Choroid plexus epithelial cell (primary cell): ENCODE data around the gene CORT.
"Not testable (repeated sequence)": the region's sequence is repeated elsewhere in the genome, so short reads cannot be mapped to it uniquely, and the experiment has no call there.

ENCODE experiments used
- DNase-seq: peaks from one replicate; pipeline ENCODE4 v3.0.0-alpha.2; 2010; ENCODE audit warnings: low read depth
- H3K4me3 ChIP-seq: 2 replicates; pipeline ENCODE4 v1.5.1; 2011; ENCODE audit warnings: low read depth, mild to moderate bottlenecking, control low read depth, low read length, moderate library complexity
- TF ChIP-seq, protein P1 (sequence below): conservative IDR thresholded peaks from 2 replicates; pipeline ENCODE4 v1.5.1; 2011; ENCODE audit warnings: low read depth, mild to moderate bottlenecking, control low read depth, inconsistent platforms, low read length, moderate library complexity

Gene CORT

DNA sequence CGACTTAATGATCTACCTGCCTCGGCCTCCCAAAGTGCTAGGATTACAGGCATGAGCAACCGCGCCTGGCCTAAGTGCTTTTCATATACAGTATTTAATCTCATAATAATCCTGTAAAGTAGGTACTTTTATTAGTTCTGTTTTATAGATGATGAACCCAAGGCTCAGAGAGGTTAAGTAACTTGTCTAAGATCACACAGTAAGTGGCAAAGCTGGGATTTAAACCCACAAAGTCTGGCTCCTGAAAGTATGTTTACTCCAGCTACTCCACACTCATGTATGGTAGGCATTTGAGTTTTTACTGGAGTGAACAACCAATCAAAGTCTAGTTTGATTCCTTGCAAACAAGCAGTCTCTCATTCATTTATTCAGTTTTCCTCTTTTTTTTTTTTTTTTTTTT, 20.2 kb downstream of the CORT start:
- TF ChIP-seq, protein P1, sequence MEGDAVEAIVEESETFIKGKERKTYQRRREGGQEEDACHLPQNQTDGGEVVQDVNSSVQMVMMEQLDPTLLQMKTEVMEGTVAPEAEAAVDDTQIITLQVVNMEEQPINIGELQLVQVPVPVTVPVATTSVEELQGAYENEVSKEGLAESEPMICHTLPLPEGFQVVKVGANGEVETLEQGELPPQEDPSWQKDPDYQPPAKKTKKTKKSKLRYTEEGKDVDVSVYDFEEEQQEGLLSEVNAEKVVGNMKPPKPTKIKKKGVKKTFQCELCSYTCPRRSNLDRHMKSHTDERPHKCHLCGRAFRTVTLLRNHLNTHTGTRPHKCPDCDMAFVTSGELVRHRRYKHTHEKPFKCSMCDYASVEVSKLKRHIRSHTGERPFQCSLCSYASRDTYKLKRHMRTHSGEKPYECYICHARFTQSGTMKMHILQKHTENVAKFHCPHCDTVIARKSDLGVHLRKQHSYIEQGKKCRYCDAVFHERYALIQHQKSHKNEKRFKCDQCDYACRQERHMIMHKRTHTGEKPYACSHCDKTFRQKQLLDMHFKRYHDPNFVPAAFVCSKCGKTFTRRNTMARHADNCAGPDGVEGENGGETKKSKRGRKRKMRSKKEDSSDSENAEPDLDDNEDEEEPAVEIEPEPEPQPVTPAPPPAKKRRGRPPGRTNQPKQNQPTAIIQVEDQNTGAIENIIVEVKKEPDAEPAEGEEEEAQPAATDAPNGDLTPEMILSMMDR = no peak

DNA sequence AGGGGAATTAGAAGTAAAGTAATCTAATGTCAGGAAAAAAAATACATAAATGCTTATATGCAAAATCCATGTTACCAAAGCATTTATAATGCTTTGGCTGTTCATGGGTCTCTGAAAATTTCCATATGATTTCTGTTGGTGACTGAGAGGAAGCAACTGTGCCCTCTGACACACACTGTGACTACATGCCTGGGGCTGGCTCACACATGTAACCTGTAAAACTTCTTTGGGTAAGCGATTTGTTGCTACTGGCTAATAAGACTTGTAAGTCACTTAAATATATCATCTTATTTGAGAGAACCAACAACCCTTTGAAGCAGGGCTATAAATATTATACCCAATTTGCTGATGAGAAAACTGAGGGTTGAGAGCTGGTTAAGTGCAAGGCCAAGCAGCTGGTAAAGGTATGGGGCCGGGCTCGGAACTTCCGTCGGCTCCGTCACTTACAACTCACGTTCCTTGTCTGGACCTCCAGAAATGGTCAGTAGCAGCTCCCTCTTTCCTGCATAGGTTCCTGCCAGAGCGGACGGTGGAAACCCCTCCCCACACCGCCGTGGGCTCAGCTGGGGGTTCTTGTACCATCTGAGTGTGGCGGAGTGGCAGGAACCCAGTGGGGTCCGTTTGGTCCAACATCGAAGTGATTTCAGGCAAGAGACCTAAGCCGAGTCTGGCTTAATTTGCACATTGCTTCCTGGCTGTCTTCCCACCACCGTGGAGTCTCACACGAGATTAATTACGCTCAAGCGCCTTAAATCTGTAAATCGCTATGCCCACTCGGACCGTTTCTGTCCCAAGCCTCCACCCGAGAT, 21.8 kb downstream of the CORT start:
- DNase-seq = peak; percentile 60
- TF ChIP-seq, protein P1 = no peak
- H3K4me3 ChIP-seq = peak overlapping the region; percentile 92

More for the DNA sequence above, 20.2 kb downstream of the CORT start:
- no peak overlapping the region for H3K4me3 ChIP-seq
- no peak for DNase-seq

DNA sequence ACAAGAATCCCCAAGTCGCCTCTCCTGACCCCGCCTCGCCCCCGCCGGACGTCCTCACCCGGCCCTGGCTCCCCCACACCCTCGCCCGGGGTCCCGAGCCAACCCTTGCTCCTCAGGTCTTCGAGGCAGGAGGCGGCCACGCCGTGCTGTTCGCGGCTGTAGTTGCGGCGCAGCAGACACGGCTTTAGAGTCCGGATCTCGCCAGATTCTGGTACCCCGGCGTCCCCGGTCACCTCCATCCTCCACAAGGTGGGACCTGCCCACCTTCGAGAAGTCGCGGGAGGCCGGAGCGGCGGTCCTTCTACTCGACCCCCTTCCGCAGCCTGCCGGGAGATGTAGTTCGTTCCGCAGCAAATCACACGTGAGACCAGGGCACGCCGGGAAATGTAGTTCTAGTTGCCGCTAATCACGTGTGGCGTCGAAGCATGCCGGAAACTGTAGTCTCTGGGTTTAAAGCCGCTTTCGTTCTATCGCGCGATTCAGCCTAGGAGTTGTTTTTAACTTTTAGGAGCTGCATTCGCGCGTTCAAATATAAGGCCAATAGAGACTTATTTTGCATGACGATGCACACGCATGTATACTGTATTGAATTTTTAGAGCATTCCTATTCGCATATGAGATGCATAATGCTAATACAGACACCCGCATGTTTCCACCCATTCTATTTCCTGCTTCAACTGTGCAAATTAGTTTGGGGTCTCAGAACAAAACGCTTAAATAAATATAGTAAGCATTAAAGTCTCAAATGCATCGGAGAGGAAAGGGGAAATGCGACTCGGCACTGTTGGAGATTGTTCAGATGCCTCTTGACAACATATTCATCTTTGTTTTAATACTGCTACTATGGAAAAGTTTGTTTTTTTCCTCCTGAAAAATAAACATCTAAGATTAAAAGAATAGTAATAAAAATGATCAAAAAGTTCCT, 22.7 kb downstream of the CORT start, which contains the start of gene DFFA:
DFFA (minus strand) TSS at position 310 of the 925 bp plus-strand sequence; CDS start at position 239, 71 bp downstream.
- peak within 1 kb of the TSS; percentile 92 for H3K4me3 ChIP-seq
- peak; percentile 98 for DNase-seq
- TF ChIP-seq, protein P1 = no peak

DNA sequence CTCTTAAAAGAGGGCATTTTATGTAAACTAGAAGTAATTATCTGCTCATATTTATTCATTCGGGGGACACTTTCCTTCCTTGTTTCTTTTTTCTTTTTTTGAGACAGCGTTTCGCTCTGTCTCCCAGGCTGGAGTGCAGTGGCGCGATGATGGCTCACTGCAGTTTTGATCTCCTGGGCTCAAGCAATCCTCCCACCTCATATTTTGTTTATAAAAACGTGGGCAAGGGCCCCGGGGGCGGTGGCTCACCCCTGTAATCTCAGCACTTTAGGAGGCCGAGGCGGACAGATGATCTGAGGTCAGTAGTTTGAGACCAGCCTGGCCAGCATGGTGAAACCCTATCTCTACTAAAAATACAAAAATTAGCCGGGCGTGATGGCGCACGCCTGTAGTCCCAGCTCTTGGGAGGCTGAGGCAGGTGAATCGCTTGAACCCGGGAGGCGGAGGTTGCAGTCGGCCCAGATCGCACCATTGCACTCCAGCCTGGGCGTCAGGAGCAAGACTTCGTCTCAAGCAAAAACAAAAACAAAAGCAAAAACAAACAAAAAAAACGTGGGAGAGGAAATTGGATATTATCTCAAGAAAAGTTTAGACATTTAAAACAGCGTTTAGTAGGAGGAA, 23.4 kb downstream of the CORT start:
- DNase-seq = no peak
- H3K4me3 ChIP-seq = no peak overlapping the region
- TF ChIP-seq, protein P1 = no peak

DNA sequence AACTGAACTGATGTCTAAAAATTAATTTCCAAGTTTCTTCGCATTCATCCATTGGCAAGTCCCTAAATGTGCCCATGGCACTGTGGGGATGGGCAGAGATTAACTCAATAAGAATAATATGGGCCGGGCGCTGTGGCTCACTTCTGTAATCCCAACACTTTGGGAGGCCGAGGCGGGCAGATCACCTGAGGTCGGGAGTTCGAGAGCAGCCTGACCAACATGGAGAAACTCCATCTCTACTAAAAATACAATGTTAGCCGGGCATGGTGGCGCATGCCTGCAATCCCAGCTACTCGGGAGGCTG, 24.4 kb downstream of the CORT start:
- H3K4me3 ChIP-seq = peak overlapping the region; percentile 93
- not testable (repeated sequence) for DNase-seq

DNA sequence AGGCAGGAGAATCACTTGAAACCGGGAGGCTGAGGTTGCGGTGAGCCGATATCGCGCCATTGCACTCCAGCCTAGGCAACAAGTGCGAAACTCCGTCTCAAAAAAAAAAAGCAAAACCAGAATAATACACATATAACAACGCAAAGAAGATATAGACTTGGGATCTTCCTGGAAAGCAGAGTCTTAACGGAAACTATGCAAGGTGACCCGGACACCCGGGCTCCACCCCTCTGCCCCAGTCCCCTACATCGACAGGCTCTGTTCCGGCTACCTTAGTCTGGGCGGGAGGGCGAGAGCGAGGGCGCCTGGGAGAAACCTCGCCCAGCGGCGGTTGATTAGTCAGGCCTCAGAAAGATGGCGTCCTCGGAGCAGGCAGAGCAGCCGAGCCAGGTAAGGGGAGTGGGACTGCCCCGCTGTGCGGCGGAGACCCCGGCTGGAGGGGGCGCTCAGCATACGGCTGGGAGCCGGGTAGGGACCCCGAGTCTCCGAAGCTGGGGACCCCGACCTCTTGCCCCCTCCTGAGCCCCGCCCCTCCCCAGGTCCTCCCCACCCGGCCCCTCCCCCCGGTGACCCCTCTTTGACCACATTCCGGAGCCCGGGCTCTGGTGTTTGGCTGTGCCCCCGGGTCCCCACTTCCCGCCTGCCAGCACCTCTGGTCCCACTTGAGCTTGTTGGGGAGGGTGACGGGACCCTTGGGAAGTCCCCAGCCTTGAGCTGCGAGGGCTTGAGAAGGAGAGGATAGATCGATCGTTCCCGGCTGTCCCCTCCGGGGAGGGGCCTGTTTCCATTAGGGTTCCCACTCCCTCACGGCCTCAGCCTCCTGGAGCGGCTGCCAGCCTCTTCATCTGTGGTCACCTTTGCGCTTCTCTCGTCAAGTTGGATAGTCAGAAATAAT, 25.0 kb downstream of the CORT start, which contains the start of gene PEX14:
PEX14 (plus strand) TSS at position 338 of the 895 bp plus-strand sequence; CDS start at position 355, 17 bp downstream.
- DNase-seq = peak; percentile 85
- TF ChIP-seq, protein P1 = no peak
- peak within 1 kb of the TSS; percentile 93 for H3K4me3 ChIP-seq
